NT2/D1 (cell line): ENCODE results near the gene PRDM11.

Experiments used
- SUZ12 ChIP-seq: IDR thresholded peaks from 2 replicates; pipeline ENCODE4 v1.6.1; 2011; ENCODE audit not compliant: insufficient read length, insufficient read depth; ENCODE audit errors: extremely low read depth
- YY1 ChIP-seq: IDR thresholded peaks from 2 replicates; pipeline ENCODE4 v1.6.1; 2011; ENCODE audit not compliant: insufficient read length, insufficient read depth
- ZNF274 ChIP-seq: IDR thresholded peaks from 2 replicates; pipeline ENCODE4 v1.6.1; 2011; ENCODE audit warnings: mild to moderate bottlenecking, low read depth, low read length

GRCh38 chr11:45226901-45227300, 80.5 kb downstream of the PRDM11 start:
- TF ChIP-seq YY1: no peak
- no peak for TF ChIP-seq ZNF274
- no peak for TF ChIP-seq SUZ12
